ENCODE data around the gene ATP10A. TPM values are rescaled to one million over a fixed set of nuclear protein-coding genes. Genes with fewer than 3 reads are reported as not detected.

Gene ATP10A
- total RNA-seq, 1 donor from 2014 or later = 48.0 TPM

DNA sequence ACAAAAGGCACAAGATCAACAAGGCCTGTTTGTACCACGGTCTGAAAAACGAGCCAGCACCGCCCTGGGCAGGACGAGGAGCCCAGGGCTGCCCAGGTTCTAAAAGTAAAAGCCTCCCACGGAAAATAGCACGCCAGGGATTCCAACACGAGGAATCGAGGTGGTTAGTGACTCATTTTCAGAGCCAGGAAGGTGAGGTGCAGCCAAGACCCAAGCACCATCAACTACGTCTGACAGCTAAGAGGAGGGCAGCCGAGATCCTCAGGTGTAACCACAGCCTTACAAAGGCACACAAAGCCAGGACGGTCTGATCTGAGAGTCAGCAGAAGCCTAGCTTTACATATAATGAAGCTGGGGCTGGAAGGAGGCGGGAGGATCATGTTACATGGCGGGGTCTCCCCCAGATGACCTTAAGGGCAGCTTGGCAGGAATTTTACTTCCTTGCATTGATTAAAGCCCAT, 52.5 kb downstream of the ATP10A start:
- H3K4me1 Mint-ChIP-seq = peaks cover 65% of the 10 kb centered on the region
- H3K27me3 Mint-ChIP-seq = no peaks in the 10 kb centered on the region
- DNase-seq = peak; percentile 73
- peaks cover 28% of the 10 kb centered on the region for H3K36me3 Mint-ChIP-seq (ENCODE audit: low read depth)
- no peaks in the 10 kb centered on the region for H3K9me3 Mint-ChIP-seq
- H3K27ac Mint-ChIP-seq = peak overlapping the region; percentile 85
- intact Hi-C loops (cut with micrococcal nuclease) = no loop called here
- H3K4me3 Mint-ChIP-seq = peak overlapping the region; percentile 78

DNA sequence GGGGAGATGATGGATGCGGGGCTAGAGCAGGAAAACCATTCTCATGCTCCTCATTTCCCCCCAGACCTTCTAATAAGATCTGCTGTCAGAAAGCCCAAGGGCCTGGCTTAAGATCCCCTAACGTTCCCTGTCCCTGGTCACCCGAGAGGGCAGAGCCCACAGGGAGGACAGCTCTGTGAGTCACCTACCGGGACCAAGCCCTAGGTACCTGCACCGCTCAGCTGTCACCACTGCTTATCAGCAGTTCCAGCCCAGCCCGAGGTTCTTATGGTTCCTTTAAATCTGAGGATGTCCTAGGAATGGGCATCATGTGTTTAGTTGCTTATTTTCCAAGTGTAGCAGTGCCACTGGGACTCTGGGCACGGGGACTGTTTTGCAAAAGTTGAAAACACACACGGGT, 53.0 kb downstream of the ATP10A start:
- H3K27me3 Mint-ChIP-seq = no peaks in the 10 kb centered on the region
- intact Hi-C loops (cut with micrococcal nuclease) = no loop called here
- peaks cover 62% of the 10 kb centered on the region for H3K4me1 Mint-ChIP-seq
- no peak overlapping the region for H3K4me3 Mint-ChIP-seq
- H3K9me3 Mint-ChIP-seq = no peaks in the 10 kb centered on the region
- peaks cover 26% of the 10 kb centered on the region for H3K36me3 Mint-ChIP-seq (ENCODE audit: low read depth)
- DNase-seq = no peak
- no peak overlapping the region for H3K27ac Mint-ChIP-seq

DNA sequence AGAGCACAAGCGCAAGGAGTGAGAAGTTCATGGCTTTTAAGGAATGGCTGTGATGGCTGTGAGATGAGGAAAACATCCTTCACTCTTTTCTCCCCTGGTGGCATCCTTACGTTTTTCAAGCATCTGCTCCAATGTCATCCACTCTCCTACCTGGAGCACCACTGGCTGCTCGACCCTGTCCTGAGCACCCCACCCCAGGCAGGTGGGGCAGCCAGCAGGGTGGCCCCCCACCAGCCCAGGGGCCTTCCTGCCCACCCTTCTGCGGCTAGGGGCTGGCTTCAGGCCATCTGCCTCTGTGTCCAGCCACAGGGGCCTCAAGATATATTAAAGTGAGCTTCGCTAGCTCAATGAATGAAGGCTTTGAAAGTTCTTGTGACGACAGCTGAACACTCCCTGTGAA, 56.1 kb downstream of the ATP10A start:
- Mint-ChIP-seq H3K36me3 (ENCODE audit: low read depth) (peaks cover 20% of the 10 kb centered on the region), H3K4me3 (no peak overlapping the region), H3K9me3 (no peaks in the 10 kb centered on the region), H3K27me3 (no peaks in the 10 kb centered on the region), H3K4me1 (peaks cover 34% of the 10 kb centered on the region), H3K27ac (peak overlapping the region; percentile 10)
- intact Hi-C loops (cut with micrococcal nuclease) = no loop called here
- DNase-seq = no peak

DNA sequence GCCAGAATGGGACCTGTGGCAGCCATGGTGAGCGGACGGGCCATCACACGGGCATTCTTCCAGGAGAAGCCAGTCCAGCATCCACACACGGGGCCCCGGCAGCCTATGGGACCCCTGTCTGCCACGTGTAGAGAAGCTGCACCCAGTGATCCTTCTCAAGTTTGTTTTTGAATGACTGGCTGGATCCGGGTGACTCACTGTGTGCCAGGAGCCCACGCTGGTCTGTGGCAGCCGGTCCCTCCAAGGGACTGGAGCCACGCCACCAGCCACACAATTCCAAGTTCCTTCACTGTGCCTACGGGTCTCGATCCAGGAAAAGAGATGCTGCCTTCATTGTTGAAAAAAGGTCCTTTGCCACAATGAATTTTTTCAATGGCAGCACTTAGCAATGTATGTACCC, 58.1 kb downstream of the ATP10A start:
- Mint-ChIP-seq H3K27ac (no peak overlapping the region), H3K36me3 (ENCODE audit: low read depth) (peaks cover 16% of the 10 kb centered on the region), H3K4me1 (peaks cover 24% of the 10 kb centered on the region), H3K4me3 (no peak overlapping the region), H3K9me3 (no peaks in the 10 kb centered on the region), H3K27me3 (no peaks in the 10 kb centered on the region)
- no peak for DNase-seq
- intact Hi-C loops (cut with micrococcal nuclease) = no loop called here

DNA sequence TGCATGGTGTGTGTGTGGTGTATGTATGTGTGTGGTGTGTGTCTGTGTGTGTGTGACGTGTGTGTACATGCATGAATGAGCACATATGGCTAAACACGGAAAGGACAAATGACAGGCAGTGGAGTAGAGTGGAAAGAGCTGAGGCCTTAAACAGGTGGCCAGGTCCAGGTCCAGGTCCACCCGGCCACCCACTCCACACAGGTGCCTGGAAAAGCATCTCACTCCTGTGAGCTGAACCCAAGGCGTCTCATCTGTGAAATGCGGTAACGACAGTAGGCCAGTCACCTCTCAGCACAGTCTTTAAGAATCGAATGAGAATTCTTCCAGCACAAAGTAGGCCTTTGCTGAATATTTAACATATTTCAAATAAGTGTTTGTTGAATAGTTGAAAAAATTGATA, 58.7 kb downstream of the ATP10A start:
- Mint-ChIP-seq H3K4me1 (peaks cover 25% of the 10 kb centered on the region), H3K27me3 (no peaks in the 10 kb centered on the region)
- intact Hi-C loops (cut with micrococcal nuclease) = no loop called here

DNA sequence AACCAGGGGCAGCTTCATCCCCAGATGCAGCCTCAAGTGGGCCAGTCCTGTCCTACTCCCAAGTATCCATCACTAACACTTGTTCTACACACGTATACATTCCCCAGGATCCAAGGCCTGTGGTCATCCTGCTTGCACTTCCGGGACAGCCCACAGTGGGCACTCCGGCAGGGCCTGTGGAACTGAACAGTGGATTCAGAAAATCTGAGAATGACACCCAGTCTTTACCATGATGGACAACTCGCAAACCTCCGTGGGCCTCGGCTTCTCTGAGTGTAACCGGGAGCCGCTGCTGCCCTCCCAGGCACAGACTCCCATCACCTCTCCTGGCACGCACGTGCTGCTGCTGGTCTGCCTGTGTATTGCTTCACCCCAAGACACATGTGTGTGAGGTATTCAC, 59.6 kb downstream of the ATP10A start:
- Mint-ChIP-seq H3K36me3 (ENCODE audit: low read depth) (peaks cover 15% of the 10 kb centered on the region), H3K4me1 (peaks cover 26% of the 10 kb centered on the region), H3K4me3 (no peak overlapping the region), H3K27ac (no peak overlapping the region), H3K27me3 (no peaks in the 10 kb centered on the region), H3K9me3 (no peaks in the 10 kb centered on the region)
- intact Hi-C loops (cut with micrococcal nuclease) = no loop called here
- DNase-seq = no peak

More for the DNA sequence above, 58.7 kb downstream of the ATP10A start:
- Mint-ChIP-seq H3K4me3 (no peak overlapping the region), H3K9me3 (no peaks in the 10 kb centered on the region), H3K36me3 (ENCODE audit: low read depth) (peaks cover 16% of the 10 kb centered on the region), H3K27ac (no peak overlapping the region)
- no peak for DNase-seq

DNA sequence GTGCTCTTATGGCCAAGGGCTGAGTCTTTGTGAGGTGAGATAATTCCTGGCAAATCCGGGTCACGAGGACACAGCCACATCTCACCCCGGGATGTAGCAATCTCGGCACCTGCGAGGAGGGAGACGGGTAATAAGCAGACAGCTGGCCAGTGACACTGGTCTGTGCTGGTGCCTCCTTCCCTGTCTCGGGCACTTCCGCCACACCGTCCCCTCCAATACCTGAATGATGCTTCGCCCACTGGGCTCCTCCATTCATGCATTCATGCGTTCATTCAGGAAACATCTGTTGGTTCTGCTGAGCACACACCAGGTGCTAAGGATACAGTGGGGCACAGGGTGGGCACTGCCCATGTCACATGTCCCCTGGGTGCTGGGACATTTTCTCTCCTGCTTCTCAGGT, 60.1 kb downstream of the ATP10A start:
- Mint-ChIP-seq H3K36me3 (ENCODE audit: low read depth) (peaks cover 15% of the 10 kb centered on the region), H3K4me3 (no peak overlapping the region), H3K4me1 (peaks cover 28% of the 10 kb centered on the region), H3K27me3 (no peaks in the 10 kb centered on the region), H3K27ac (no peak overlapping the region), H3K9me3 (no peaks in the 10 kb centered on the region)
- no peak for DNase-seq
- intact Hi-C loops (cut with micrococcal nuclease) = no loop called here

DNA sequence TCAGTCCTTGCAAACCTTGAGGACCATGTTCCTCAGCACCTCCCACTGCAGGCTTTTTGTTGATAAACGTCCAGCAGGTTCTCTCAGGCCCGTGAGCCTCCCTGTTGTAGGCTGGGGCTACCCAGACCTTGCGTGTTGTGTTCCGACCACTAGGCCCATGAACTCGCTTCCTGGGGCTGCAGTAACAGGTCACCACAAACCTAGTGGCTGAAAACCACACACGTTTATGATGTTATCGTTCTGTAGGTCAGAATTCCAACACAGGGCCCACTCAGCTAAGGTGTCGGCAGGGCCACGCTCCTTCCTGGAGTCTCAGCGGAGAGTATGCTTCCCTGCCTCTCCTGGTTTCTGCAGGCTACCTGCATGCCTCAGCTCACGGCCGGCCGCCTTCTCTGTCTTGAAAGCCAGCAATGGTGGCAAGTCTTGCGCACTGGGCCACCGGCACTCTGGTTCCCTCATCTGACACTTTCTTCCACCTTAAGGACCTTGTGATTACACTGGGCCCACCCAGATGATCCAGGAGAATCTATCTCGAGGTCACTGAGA, 60.8 kb downstream of the ATP10A start:
- Mint-ChIP-seq H3K27ac (no peak overlapping the region), H3K9me3 (no peaks in the 10 kb centered on the region), H3K27me3 (no peaks in the 10 kb centered on the region), H3K36me3 (ENCODE audit: low read depth) (peaks cover 16% of the 10 kb centered on the region), H3K4me1 (peaks cover 29% of the 10 kb centered on the region), H3K4me3 (no peak overlapping the region)
- DNase-seq = no peak
- intact Hi-C loops (cut with micrococcal nuclease) = no loop called here

DNA sequence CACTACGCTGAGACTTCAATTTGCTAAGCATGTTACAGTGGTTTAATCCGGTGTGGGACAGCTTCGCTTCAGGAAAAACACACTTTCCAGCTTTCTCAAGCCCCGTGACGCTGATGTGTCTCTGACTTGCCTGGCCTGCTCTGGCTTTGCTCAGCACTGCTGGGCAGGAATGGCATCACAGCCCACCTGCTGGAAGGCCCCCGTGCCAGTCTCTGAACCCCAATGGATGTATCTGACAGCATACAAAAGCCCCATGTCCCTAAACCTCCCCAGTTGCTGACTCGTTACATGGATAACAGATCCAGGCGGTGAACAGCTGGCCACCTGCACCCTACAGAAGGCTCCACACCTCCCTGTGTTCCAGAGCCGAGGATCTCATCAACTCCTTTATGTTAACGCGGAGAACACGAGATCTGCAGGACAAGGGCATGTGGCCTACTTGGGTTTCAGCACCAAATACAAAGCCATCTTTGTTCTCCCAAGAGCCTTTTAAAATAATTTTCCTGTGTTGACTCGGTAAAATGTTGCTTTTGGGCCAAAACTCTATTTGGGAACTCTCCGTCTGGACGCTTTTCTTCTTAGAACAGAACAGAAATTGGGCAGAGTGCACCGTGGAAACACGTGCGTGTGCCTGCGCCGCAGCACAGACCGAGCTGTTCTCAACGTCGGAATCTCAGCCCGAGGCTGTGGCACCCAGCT, 61.4 kb downstream of the ATP10A start:
- Mint-ChIP-seq H3K27ac (no peak overlapping the region), H3K9me3 (no peaks in the 10 kb centered on the region), H3K27me3 (no peaks in the 10 kb centered on the region), H3K36me3 (ENCODE audit: low read depth) (peaks cover 18% of the 10 kb centered on the region), H3K4me3 (no peak overlapping the region), H3K4me1 (peaks cover 30% of the 10 kb centered on the region)
- DNase-seq = no peak
- intact Hi-C loops (cut with micrococcal nuclease) = no loop called here

DNA sequence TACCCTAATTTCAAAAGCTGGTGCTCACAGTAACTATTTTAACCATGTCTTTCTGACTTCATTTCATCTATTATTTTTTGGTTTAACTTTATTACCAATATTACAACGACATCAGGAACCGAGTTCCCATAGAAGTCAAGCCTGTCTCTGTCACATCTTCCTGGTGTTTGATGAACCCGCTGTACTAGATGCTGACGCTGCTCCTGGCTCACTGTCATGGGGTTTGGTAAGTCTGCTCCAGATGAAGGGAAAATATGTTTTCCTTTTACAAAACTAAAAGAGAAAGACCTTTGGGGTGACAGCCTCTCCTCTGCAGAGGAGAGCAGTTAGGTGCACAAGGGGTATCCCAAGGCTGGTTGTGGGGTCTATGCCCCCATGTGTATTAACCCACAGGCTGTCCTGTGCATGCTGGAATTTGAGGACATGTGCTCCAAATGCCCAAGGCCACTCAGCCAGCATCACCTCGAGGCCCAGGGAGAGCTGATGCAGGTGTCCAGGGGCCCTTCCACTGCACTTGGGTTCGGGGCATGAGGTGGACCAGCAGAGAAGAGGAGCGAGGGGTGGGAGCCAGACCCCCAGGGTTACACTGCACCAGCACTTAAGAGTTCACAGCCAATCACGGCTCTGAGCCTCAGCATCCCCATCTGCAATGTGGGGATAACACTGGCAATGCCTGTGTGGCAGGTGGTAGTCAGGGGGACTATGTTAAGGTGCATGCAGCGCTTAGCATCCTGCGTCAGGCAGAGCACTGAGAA, 62.2 kb downstream of the ATP10A start:
- H3K36me3 Mint-ChIP-seq (ENCODE audit: low read depth) = peaks cover 16% of the 10 kb centered on the region
- H3K9me3 Mint-ChIP-seq = no peaks in the 10 kb centered on the region
- H3K27ac Mint-ChIP-seq = no peak overlapping the region
- DNase-seq = no peak
- no peak overlapping the region for H3K4me3 Mint-ChIP-seq
- H3K4me1 Mint-ChIP-seq = peaks cover 28% of the 10 kb centered on the region
- intact Hi-C loops (cut with micrococcal nuclease) = no loop called here
- no peaks in the 10 kb centered on the region for H3K27me3 Mint-ChIP-seq

DNA sequence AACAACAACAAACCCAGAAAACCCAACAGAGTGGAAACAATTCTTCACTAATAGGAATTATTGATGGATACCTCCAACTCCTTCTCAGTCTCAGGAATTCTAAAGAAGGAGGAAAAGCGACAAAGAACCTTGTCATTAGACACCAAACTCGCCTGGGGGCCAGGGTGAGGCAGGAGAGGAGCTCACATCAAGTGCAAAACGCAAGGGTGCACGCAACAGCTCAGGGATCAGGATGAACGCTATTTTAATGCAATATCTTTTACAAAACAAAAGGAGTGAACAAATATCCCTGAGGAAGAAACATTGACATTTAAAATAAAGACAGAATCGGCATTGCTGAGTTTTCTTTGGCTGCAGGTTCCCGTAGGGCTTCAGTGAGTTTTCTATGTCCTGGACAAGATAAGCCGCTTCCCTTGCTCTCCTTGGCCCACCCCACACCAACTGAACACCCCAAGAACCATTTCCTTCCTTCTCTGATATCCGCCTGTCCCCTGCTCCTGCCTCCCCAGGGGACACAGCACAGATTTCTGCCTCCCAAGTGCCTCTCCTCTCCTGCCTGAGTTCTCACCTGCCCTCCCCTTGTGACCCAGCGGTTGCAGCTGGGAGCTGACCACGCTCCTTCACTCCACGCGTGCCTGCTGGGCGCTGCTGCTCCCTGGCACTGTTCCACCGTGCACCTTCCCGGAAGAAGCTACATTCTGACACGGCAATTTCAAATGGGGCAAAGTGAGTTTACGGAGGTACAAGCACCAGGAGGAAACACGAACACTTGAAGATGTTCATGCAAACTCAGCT, 63.0 kb downstream of the ATP10A start:
- Mint-ChIP-seq H3K4me1 (peaks cover 35% of the 10 kb centered on the region), H3K27me3 (no peaks in the 10 kb centered on the region), H3K9me3 (no peaks in the 10 kb centered on the region), H3K36me3 (ENCODE audit: low read depth) (peaks cover 17% of the 10 kb centered on the region), H3K27ac (peak overlapping the region; percentile 29), H3K4me3 (no peak overlapping the region)
- intact Hi-C loops (cut with micrococcal nuclease) = no loop called here
- DNase-seq = no peak

DNA sequence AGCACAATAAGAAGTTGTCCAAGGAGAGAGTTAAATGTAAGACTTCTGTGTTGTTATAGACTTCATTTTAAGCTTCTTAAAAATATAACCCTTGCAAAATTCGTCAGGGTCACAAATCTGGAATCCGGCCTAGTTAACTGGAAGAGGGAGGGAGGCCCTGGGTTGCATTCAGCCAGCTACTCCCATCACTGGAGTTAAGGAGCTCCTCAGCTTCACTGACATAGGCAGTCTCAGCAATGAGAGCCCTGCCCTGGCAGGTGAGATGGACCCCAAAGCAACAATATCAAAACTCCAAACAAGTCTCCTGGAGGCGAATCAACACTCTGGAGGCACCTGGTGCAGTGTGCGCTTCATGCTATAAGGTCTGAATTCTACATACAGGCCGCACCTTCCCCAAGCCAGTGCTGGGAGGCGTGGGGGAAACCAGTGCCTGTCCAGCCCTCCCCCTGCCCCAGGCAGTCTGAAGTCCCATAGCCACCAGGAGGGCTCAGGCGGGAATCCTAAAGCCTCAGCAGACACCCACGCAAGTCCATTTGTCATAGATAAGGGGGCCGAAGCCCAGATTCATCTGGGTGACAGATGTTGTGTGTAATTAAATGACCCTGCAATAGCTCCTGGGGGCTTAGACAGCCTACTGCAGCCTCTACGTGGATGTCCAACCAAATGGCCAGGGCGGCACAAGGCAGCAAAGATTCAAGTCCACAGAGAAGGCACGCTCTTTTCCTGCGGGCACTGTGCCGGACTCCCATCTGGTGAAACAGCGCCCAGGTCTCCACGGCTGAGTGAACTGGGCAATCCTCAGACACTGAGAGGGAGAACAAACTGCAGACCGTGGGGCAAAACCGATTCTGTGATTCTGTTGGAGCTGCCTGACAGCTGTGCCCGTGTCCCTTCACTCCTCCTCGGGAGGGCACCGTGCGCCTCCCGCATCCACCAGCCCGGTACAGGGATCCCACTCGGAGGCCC, 64.9 kb downstream of the ATP10A start:
- H3K9me3 Mint-ChIP-seq = no peaks in the 10 kb centered on the region
- peak overlapping the region; percentile 20 for H3K27ac Mint-ChIP-seq
- H3K4me3 Mint-ChIP-seq = no peak overlapping the region
- intact Hi-C loops (cut with micrococcal nuclease) = no loop called here
- no peaks in the 10 kb centered on the region for H3K27me3 Mint-ChIP-seq
- H3K4me1 Mint-ChIP-seq = peaks cover 39% of the 10 kb centered on the region
- DNase-seq = no peak
- H3K36me3 Mint-ChIP-seq (ENCODE audit: low read depth) = peaks cover 19% of the 10 kb centered on the region

DNA sequence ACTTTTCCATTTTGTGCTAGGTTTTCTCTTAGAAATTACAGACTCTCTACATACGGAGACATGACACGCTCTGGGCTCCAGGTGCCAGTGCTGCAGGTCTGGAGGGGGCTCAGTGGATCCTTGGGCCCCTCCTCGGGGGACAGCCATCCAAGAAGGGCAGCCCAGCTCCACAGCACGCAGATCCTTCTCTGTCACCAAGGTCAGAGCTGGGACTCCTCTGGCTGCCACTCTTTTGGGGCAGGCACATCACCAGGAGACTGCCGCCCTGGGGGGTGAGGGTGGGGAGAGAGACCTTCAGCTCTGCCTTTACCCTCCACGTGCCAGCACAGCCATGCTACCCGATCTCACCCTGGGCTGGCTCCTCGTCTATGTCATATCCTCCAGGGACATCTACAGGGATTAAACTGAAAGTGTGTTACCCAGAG, 65.6 kb downstream of the ATP10A start:
- Mint-ChIP-seq H3K4me3 (no peak overlapping the region), H3K4me1 (peaks cover 40% of the 10 kb centered on the region), H3K9me3 (no peaks in the 10 kb centered on the region), H3K27ac (peak overlapping the region; percentile 69), H3K36me3 (ENCODE audit: low read depth) (peaks cover 18% of the 10 kb centered on the region), H3K27me3 (no peaks in the 10 kb centered on the region)
- intact Hi-C loops (cut with micrococcal nuclease) = no loop called here
- no peak for DNase-seq
